ENCODE measurements around the gene MYL6. TPM values are rescaled to one million over a fixed set of nuclear protein-coding genes. Genes with fewer than 3 reads are reported as not detected.

MYL6 gene
- total RNA-seq, 1 experiment from 2014 or later, result 1,181 TPM

- H3K27me3 Mint-ChIP-seq (ENCODE audit: low read depth), result peaks cover 2% of the 10 kb centered on the region; the same call in 1 of the 2 replicates
- Histone ChIP-seq H3K79me2 (ENCODE audit: insufficient read depth, low read length) (peaks cover 3% of the 10 kb centered on the region; the same call in 1 of the 2 replicates), H3K23ac (ENCODE audit: insufficient read length, low read depth, low read length) (no peak overlapping the region), H4K8ac (replicated peaks; ENCODE audit: insufficient read length, low read depth, low read length) (no peak overlapping the region), H2BK120ac (ENCODE audit: low read depth, low read length, poor library complexity, severe bottlenecking) (no peak overlapping the region), H3K4ac (ENCODE audit: low read depth, low read length) (no peak overlapping the region), H3K14ac (ENCODE audit: insufficient read depth, low read length) (no peak overlapping the region), H3K9ac (ENCODE audit: extremely low read depth, insufficient read length, low read length) (no peak overlapping the region), H3K27ac (ENCODE audit: insufficient read length, low read depth, low read length) (no peak overlapping the region), H3K27me3 (ENCODE audit: insufficient read depth, low read length) (no peaks in the 10 kb centered on the region), H3T11ph (ENCODE audit: low read length) (no peak overlapping the region), H2AFZ (ENCODE audit: low read length) (no peak overlapping the region), H3K4me1 (ENCODE audit: insufficient read depth, low read length) (no peaks in the 10 kb centered on the region; the same call in 1 of the 2 replicates), H3K18ac (ENCODE audit: insufficient read length, low read depth, low read length) (no peak overlapping the region), H3K9me3 (ENCODE audit: control insufficient read depth, low read depth, low read length) (no peaks in the 10 kb centered on the region), H4K5ac (ENCODE audit: insufficient read length, low read depth, low read length) (no peak overlapping the region), H2BK5ac (ENCODE audit: insufficient read length, low read length) (no peak overlapping the region), H2BK15ac (ENCODE audit: low read depth, low read length) (no peak overlapping the region), H3K56ac (ENCODE audit: insufficient read length, low read depth, low read length) (no peak overlapping the region), H3K23me2 (ENCODE audit: insufficient read length, low read depth, low read length, poor library complexity, severe bottlenecking) (peaks cover 8% of the 10 kb centered on the region), H2BK12ac (ENCODE audit: insufficient read length, low read depth, low read length) (no peak overlapping the region), H2AK5ac (ENCODE audit: insufficient read length, low read length) (no peak overlapping the region), H4K91ac (ENCODE audit: insufficient read length, low read depth, low read length) (no peak overlapping the region), H3K79me1 (ENCODE audit: insufficient read depth, low read depth, low read length, poor library complexity, severe bottlenecking) (no peaks in the 10 kb centered on the region), H4K20me1 (ENCODE audit: control insufficient read depth, insufficient read depth, insufficient read length) (no peaks in the 10 kb centered on the region), H3K4me2 (ENCODE audit: insufficient read depth, insufficient read length, low read length) (no peak overlapping the region), H2BK20ac (ENCODE audit: low read depth, low read length, poor library complexity, severe bottlenecking) (no peak overlapping the region)
- peak overlapping the region in 1 of 3 experiments; percentile 12; a peak in 1 of 7 replicates for H3K27ac Mint-ChIP-seq
- no peak for TF ChIP-seq CTCF (conservative IDR thresholded peaks at IDR 0.05)
- H3K36me3 Mint-ChIP-seq (ENCODE audit: insufficient read depth in 1 of 3, low read depth in 3 of 3), result peaks cover 60 to 69% (median 63%) of the 10 kb centered on the region in 3 experiments
- H3K9me3 Mint-ChIP-seq, result peaks cover 3 to 7% of the 10 kb centered on the region in 2 experiments; a peak in 2 of 5 replicates
- WGBS (ENCODE audit: extremely low coverage, insufficient read length, low lambda C conversion rate), result no CpG with 5 or more reads among the region's 1 CpG
- no peak for DNase-seq
- no peak overlapping the region for H3K4me3 Mint-ChIP-seq
- H3K4me1 Mint-ChIP-seq, result peaks cover 15% of the 10 kb centered on the region in 2 experiments
Measured at GRCh38 chr12:56114084-56114483, 44.1 kb upstream of the MYL6 start.
